ENCODE measurements around the gene TRPC4. TPM values are rescaled to one million over a fixed set of nuclear protein-coding genes. Genes with fewer than 3 reads are reported as not detected.

Gene TRPC4
- polyA plus RNA-seq, 3 donors from 2014 or later = not detected

GRCh38 chr13:37686501-37686900 lies 183.1 kb downstream of the TRPC4 start:
- Mint-ChIP-seq H3K9me3 (peaks cover 0 to 38% (median 15%) of the 10 kb centered on the region in 6 donors), H3K4me3 (no peak overlapping the region), H3K27me3 (ENCODE audit: low read depth in 3 of 3) (peaks cover 0 to 2% (median 0%) of the 10 kb centered on the region in 3 donors), H3K4me1 (no peaks in the 10 kb centered on the region), H3K36me3 (no peaks in the 10 kb centered on the region), H3K27ac (no peak overlapping the region)
- no peak for DNase-seq

GRCh38 chr13:37685206-37685605 lies 184.4 kb downstream of the TRPC4 start:
- no peak for DNase-seq
- Mint-ChIP-seq H3K27ac (no peak overlapping the region), H3K9me3 (peaks cover 0 to 35% (median 15%) of the 10 kb centered on the region in 6 donors), H3K4me1 (no peaks in the 10 kb centered on the region), H3K27me3 (ENCODE audit: low read depth in 3 of 3) (no peaks in the 10 kb centered on the region), H3K36me3 (no peaks in the 10 kb centered on the region), H3K4me3 (no peak overlapping the region)

- no peaks in the 10 kb centered on the region for H3K36me3 Mint-ChIP-seq
- no peak overlapping the region for H3K4me3 Mint-ChIP-seq
- H3K4me1 Mint-ChIP-seq = no peaks in the 10 kb centered on the region
- no peaks in the 10 kb centered on the region for H3K27me3 Mint-ChIP-seq (ENCODE audit: low read depth in 3 of 3)
- peaks cover 0 to 37% (median 11%) of the 10 kb centered on the region in 6 donors for H3K9me3 Mint-ChIP-seq
- no peak overlapping the region for H3K27ac Mint-ChIP-seq
- DNase-seq = no peak
Observed at GRCh38 chr13:37682496-37682895, 187.1 kb downstream of the TRPC4 start.

GRCh38 chr13:37681281-37682032 lies 188.1 kb downstream of the TRPC4 start:
- DNase-seq = no peak
- no peaks in the 10 kb centered on the region for H3K4me1 Mint-ChIP-seq
- no peak overlapping the region for H3K4me3 Mint-ChIP-seq
- H3K9me3 Mint-ChIP-seq = peaks cover 4 to 37% (median 8%) of the 10 kb centered on the region in 6 donors
- no peaks in the 10 kb centered on the region for H3K36me3 Mint-ChIP-seq
- H3K27me3 Mint-ChIP-seq (ENCODE audit: low read depth in 3 of 3) = no peaks in the 10 kb centered on the region
- H3K27ac Mint-ChIP-seq = no peak overlapping the region

- peaks cover 4 to 27% (median 9%) of the 10 kb centered on the region in 6 donors for H3K9me3 Mint-ChIP-seq
- no peaks in the 10 kb centered on the region for H3K4me1 Mint-ChIP-seq
Observed at GRCh38 chr13:37680137-37680536, 189.4 kb downstream of the TRPC4 start.

GRCh38 chr13:37679043-37679442 lies 190.5 kb downstream of the TRPC4 start:
- Mint-ChIP-seq H3K9me3 (peaks cover 4 to 22% (median 6%) of the 10 kb centered on the region in 6 donors), H3K4me3 (no peak overlapping the region), H3K4me1 (no peaks in the 10 kb centered on the region), H3K36me3 (no peaks in the 10 kb centered on the region), H3K27me3 (ENCODE audit: low read depth in 3 of 3) (no peaks in the 10 kb centered on the region), H3K27ac (no peak overlapping the region)
- DNase-seq = no peak

More at GRCh38 chr13:37680137-37680536, 189.4 kb downstream of the TRPC4 start:
- no peak for DNase-seq
- Mint-ChIP-seq H3K4me3 (no peak overlapping the region), H3K27ac (no peak overlapping the region), H3K27me3 (ENCODE audit: low read depth in 3 of 3) (no peaks in the 10 kb centered on the region), H3K36me3 (no peaks in the 10 kb centered on the region)

- H3K36me3 Mint-ChIP-seq = no peaks in the 10 kb centered on the region
- no peak for DNase-seq
- no peaks in the 10 kb centered on the region for H3K27me3 Mint-ChIP-seq (ENCODE audit: low read depth in 3 of 3)
- H3K27ac Mint-ChIP-seq = no peak overlapping the region
- peaks cover 4 to 27% (median 13%) of the 10 kb centered on the region in 6 donors for H3K9me3 Mint-ChIP-seq
- no peaks in the 10 kb centered on the region for H3K4me1 Mint-ChIP-seq
- H3K4me3 Mint-ChIP-seq = no peak overlapping the region
Observed at GRCh38 chr13:37669845-37670244, 199.7 kb downstream of the TRPC4 start.

- H3K27ac Mint-ChIP-seq = peak overlapping the region in 1 of 6 donors; percentile 14
- H3K4me1 Mint-ChIP-seq = no peaks in the 10 kb centered on the region
Observed at GRCh38 chr13:37667702-37668101, 201.9 kb downstream of the TRPC4 start.

GRCh38 chr13:37666036-37666435 lies 203.5 kb downstream of the TRPC4 start:
- Mint-ChIP-seq H3K36me3 (no peaks in the 10 kb centered on the region), H3K4me1 (no peaks in the 10 kb centered on the region)

More at GRCh38 chr13:37667702-37668101, 201.9 kb downstream of the TRPC4 start:
- Mint-ChIP-seq H3K36me3 (no peaks in the 10 kb centered on the region), H3K9me3 (peaks cover 5 to 28% (median 14%) of the 10 kb centered on the region in 6 donors), H3K27me3 (ENCODE audit: low read depth in 3 of 3) (no peaks in the 10 kb centered on the region), H3K4me3 (no peak overlapping the region)
- DNase-seq = no peak

GRCh38 chr13:37665420-37665819 lies 204.2 kb downstream of the TRPC4 start:
- Mint-ChIP-seq H3K27me3 (ENCODE audit: low read depth in 3 of 3) (no peaks in the 10 kb centered on the region), H3K27ac (no peak overlapping the region), H3K4me3 (no peak overlapping the region), H3K36me3 (no peaks in the 10 kb centered on the region), H3K4me1 (no peaks in the 10 kb centered on the region), H3K9me3 (peaks cover 5 to 33% (median 13%) of the 10 kb centered on the region in 6 donors)
- no peak for DNase-seq

More at GRCh38 chr13:37666036-37666435, 203.5 kb downstream of the TRPC4 start:
- Mint-ChIP-seq H3K4me3 (no peak overlapping the region), H3K9me3 (peaks cover 8 to 33% (median 14%) of the 10 kb centered on the region in 6 donors), H3K27me3 (ENCODE audit: low read depth in 3 of 3) (no peaks in the 10 kb centered on the region), H3K27ac (no peak overlapping the region)
- DNase-seq = no peak

- Mint-ChIP-seq H3K9me3 (peaks cover 3 to 29% (median 11%) of the 10 kb centered on the region in 6 donors), H3K4me1 (no peaks in the 10 kb centered on the region), H3K4me3 (no peak overlapping the region), H3K27me3 (ENCODE audit: low read depth in 3 of 3) (no peaks in the 10 kb centered on the region), H3K36me3 (no peaks in the 10 kb centered on the region), H3K27ac (no peak overlapping the region)
- no peak for DNase-seq
Observed at GRCh38 chr13:37663724-37664123, 205.8 kb downstream of the TRPC4 start.

GRCh38 chr13:37662624-37663023 lies 206.9 kb downstream of the TRPC4 start:
- H3K4me1 Mint-ChIP-seq = no peaks in the 10 kb centered on the region
- H3K27me3 Mint-ChIP-seq (ENCODE audit: low read depth in 3 of 3) = no peaks in the 10 kb centered on the region
- H3K36me3 Mint-ChIP-seq = no peaks in the 10 kb centered on the region
- no peak overlapping the region for H3K4me3 Mint-ChIP-seq
- no peak for DNase-seq
- no peak overlapping the region for H3K27ac Mint-ChIP-seq
- peaks cover 3 to 29% (median 9%) of the 10 kb centered on the region in 6 donors for H3K9me3 Mint-ChIP-seq

- DNase-seq = no peak
- Mint-ChIP-seq H3K4me1 (no peaks in the 10 kb centered on the region), H3K36me3 (no peaks in the 10 kb centered on the region), H3K4me3 (no peak overlapping the region), H3K27ac (no peak overlapping the region), H3K27me3 (ENCODE audit: low read depth in 3 of 3) (no peaks in the 10 kb centered on the region), H3K9me3 (peaks cover 0 to 9% (median 3%) of the 10 kb centered on the region in 6 donors)
Observed at GRCh38 chr13:37657956-37658355, 211.6 kb downstream of the TRPC4 start.

- H3K27ac Mint-ChIP-seq = no peak overlapping the region
- no peak overlapping the region for H3K4me3 Mint-ChIP-seq
- no peak for DNase-seq
- no peaks in the 10 kb centered on the region for H3K4me1 Mint-ChIP-seq
- no peaks in the 10 kb centered on the region for H3K27me3 Mint-ChIP-seq (ENCODE audit: low read depth in 3 of 3)
- H3K9me3 Mint-ChIP-seq = peaks cover 0 to 15% (median 1%) of the 10 kb centered on the region in 6 donors
- no peaks in the 10 kb centered on the region for H3K36me3 Mint-ChIP-seq
Observed at GRCh38 chr13:37657134-37657533, 212.4 kb downstream of the TRPC4 start.
